NCI-H187 treated with DMSO at 0.1 percent for 48 hours (cell line): ENCODE results near the gene ECEL1.

Experiments used
- DNase-seq: peaks from one replicate; lab custom pipeline; 2025; lab: John Stamatoyannopoulos, UW

The ECEL1 gene

DNA sequence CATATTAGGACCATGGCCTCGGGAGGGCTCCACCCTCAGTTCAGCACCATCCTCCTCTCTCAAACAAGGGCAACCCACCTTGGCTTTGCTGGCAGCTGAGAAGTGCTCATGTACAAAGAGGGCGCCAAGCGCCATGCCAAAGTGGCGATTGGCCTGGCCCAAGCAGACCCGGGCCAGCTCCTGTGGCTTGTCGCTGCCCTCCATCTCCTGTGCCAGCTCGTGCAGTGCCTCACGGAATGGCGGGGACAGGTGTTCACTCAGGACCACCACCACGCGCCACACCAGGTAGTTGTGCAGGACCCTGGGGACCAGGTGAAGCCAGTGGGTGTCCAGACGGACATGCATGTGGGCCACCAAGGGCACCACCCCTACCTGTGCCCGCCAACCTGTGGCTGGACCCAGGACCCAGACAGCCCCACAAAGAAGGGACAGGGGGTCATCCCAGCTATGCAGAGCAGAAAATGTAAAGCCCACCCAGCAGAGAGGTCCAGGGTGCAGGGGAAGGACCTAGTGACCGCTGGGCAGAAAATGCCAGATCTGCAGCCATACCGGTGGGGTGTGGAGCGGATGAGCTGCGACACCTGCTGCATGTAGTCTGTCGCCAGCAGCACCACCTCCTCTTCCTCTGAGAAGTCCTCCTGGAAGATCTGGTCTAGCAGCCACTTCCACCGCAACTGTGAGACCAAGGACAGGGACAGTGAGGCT lies 3.6 kb downstream of the ECEL1 start:
- no peak for DNase-seq

DNA sequence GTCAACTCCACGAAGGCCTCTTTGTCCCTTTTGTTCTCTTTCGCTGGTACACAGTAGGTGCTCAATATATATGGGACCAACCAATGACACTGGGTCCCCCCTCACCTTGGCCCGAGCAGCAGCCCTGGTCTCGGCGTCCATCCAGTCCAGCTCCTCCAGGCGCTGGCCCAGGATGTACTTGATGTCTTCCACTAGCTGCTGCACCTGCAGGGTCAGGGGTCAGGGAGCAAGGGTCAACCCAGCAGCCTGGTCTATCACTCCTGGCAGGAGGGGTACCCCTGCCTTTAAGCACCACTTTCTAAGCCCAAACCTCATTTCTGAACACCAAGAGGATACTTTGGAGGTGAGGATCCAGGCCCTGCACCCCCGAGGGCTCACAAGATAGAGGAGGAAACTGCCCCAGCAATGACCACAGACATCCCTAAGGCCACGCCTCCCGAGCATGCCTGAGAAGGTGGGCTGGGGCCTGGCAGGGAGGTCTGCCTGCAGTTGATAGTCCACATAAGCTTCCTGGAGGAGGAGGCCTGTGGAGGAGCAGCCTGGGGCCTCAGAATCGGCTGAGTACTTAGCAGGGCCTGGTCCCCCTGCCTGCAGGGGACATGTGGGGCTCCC lies 4.2 kb downstream of the ECEL1 start:
- no peak for DNase-seq

DNA sequence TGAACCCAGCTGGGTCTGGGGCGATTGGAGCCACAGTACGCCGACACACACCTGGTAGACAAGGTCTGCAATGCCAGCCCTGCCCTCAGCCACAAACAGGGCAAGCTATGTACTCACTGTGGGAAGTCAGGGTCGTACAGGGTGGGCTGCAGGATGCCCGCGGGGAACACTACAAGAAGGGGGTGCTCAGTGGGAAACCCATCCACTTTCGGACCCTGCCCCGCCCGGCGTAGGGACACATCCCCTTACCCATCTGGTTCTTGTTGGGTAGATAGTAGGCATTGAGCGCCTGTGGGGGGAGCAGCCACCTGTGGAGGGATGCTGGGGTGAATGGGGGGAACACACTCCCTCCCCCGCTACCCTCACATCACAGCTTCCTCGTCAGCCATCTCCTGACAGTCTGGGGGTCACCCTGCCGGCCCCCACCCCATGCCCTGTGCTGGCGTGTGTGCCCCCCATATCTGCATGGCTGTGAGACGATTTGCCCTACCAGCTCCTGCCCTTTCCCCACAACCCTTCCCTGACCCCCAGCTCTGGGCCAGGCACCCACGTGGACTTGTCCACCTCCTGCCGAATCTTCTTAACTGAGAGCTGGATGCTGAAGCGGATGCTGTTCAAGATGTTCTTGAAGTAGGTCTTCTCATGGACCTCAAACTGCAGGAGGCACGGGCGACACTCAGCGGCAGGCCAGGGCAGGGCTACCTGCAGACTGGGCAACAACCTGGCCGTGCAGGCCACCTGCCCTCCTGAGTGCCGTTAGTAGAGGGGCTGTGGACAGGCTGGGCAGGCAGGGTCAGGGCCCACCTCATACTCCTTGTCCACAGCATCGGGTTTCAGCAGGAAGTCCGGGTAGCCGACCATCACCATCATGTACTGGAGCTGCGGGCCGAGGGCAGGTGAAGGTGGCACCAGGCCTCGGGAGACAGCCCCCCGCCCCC lies 5.1 kb downstream of the ECEL1 start:
- no peak for DNase-seq

DNA sequence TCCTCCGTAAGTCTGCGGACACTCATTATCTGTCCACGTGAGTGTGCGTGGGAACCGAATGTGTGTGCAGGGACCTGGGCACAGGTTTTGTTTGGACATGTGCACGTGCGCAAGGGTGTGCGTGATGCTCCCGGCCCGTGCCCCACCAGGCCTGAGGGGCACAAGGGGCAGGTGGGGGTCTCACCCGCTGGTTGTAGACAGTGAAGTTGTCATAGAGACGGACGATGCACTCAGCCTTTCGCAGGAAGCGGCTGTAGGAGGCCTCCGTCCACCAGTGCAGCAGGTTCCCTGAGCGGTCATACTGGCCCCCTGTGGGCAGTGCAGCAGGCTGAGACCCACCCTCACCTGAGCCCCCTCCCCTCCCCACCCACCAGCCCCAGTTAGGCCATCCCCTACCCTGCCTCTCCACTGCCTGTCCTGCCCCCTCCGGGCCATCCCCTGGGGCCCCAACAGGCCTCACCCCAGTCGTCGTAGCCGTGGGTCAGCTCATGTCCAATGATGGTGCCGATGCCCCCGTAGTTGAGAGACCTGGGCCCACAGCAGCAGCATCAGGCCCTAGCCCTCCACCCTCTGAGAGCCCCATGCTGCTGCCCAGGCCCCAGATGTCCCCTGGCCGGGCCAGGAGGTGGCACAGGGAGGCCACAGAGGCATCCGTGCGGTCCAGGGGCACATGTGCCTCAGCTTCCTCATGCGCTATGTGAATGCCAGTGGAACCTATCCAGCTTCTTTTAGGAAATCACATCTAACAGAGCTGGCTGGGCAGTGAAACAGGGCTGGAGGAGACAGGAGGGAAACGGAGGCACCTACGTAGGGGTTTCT lies 6.1 kb downstream of the ECEL1 start:
- DNase-seq: no peak

DNA sequence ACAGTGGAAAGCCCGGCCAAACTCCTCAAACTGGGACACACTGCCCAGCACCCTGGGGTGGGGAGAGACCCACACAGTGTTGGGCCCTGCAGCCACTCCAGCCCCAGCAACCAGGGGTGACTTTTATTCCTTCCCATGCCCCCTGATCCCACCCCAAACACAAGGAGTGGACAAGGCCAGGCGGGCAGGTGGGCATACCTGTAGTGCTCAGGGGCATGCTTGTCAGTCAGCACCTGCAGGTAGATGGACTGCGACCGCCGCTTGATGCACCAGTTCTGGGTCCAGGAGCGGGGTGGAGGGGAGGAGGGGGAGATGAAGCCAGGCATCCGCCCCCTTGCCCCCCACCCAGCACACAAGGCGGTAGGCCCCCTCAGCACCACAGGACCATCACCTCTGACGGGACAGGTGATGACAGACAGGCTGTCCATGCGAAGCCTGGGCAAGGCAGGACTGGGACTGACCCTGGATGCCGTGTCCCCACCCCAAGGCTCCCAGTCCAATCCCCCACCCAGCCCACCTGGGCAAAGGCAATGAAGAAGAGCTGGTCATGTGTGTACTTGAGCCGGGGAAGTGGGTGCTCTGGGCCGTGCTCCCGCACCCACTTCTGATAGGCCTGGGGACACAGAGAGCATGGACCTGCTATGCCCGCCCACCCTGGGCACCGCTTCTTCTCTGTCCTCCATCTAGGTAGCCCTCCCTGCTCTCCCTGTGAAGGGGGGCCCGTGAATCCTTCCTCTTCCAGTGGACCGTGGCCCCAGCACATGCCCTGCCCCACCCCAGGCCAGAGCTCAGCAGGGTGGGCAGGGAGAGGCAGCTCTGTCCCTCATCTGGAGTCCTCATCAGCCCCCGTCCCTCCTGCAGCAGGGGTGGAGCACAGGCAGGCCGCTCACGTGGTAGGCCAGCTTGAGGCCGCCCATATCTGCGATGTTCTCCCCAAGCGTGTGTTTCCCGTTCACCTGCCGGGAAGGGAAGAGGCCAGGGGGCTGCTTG lies 7.1 kb downstream of the ECEL1 start:
- DNase-seq: no peak

DNA sequence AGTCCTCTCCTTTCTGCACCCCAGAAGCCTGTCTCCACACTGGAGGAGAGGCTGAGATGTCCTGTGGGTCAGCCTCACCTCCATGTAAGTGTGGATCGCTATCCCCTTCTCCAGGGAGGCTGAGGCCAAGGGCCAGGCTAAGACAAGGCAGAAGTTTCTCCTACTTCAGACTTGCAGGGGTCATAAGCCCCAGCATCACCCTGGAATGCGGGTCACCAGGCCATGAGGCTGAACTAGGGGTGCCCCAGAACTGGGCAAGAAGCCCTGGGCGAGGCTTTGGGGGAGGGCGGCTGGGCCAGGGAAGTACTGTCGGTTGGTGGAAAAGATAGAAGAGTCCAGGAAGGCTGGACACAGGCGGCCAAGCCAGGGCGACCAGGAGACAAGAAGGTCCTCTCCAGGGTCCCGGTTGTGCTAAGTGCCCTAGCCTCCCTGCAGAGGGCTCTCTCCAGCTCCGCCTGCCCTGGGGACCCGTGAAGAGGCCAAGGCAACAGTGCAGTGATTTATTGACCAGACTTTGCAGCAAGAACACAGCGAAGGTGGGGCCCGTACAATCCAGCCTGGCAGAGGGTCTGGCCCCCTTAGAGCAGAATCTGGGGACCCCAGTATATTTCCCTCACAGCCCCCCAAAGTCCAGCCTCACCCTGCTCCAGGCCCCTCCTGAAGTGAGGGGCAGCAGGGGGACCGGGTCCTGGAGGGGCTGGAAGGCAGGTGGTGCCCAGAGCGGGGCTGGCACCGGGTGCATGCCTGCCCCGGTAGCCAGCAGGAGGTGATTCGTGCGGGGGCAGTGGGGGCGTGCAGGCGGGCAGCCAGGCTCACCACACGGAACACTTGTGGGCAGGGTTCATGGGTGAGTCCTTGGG lies 8.1 kb downstream of the ECEL1 start:
- no peak for DNase-seq

DNA sequence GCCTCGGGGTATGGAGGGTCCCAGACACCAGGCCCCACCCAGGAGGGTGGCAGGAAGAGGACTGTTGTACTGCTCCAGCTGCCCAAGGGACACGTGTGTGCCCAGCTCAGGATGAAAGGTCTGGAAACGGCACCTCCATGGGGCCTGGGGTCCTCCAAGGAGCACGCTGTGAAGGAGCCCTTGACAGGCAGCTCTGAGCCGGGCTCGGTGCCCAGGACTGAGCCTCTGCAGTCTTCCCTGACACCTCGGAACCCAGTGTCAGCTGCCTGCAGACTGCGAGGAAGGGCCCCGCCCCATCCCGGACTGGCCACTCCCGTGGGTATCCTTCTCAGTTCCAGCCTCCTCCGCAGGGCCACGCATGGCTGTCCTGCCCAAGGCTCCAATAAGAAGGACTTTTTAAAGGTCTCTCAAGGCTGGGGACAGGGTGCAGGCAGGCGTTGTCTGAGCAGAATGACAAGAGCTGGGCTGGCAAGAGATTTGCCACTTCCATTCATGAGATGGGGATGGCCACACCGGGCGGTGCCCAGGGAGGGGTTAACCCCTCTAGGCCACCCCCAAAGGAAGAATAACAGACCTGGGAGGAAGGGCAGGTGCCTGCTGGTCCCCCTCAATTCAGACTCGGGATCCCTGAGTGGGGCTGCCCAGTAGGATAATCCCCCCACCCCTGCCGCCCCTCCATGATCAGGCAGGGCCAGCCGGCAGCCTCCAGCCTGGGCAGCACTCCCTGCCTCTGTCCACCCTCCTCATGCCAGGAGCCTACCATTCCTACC lies 8.9 kb downstream of the ECEL1 start:
- DNase-seq: no peak

DNA sequence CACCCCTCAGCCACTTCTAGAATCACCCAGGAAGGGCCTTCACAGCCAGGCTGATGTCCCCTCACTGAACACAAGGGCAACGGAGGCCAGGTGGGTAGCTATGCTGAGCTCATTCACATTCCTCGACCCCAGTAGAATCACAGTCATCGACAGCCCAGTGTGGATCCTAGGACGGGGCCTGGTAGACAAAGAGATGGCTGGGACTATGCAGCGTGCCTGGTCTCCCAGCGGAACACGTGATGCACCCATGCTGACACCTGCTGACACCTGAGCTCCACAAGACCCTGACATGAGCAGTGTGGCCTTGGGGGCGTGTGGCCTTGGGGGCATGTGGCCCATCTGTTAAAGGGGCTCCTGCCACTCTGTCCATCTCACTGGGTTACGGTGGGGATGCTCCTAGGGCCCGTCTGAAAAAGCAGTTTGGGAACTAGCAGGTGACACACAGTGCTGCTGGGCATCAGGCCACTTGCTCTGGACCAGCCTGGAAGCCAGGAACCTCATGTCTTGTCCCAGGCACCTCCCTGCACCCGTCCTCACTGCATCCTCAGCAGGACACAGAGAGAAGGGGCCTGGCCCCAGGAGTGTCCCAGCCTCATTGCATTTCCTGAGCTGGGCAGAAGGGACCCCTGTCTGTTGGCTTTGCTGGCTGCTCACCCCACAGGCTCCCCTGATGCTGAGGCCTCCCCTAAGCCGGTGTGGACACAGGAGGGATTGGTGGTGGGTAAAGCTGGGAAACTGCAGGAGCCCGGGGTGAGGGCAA lies 9.7 kb downstream of the ECEL1 start:
- no peak for DNase-seq

DNA sequence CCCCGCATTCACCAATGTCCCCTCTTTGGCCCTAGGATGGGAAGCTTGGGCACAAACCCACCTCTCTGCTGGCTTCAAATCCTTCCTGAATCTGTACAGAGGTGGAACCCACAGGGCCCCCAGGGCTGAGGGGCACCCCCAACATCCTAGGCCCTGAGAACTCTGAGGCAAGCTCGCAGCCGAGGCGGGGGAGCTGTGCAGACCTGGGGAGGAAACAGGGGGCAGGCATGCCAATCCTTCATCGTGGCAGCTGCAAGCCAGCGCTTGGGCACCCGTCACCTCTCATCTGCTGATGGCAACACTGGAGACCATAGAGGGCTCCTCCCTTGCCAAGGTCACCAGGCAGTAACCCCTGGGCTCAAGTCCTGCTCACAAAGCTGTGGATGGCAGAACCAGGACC lies 10.8 kb downstream of the ECEL1 start:
- no peak for DNase-seq

DNA sequence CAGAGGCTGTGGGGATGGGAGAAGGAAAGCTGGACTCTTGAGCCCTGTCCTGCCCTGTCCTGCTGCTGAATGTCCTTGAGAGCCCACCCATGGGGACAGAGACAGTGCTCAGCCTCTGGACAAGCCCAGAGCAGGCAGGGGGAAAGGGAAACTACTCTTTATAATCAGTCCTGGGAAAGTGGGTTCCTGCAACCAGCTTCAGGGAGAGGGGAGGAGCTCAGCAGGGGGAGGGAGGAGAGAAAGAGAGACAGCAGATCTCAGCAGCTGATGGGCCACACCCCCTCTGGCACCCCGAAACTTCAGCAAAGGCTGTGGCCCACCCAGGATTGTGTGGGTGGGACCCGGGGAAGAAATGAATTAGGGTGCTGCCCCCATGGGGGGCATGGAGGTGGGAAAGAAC lies 11.6 kb downstream of the ECEL1 start:
- DNase-seq: no peak

DNA sequence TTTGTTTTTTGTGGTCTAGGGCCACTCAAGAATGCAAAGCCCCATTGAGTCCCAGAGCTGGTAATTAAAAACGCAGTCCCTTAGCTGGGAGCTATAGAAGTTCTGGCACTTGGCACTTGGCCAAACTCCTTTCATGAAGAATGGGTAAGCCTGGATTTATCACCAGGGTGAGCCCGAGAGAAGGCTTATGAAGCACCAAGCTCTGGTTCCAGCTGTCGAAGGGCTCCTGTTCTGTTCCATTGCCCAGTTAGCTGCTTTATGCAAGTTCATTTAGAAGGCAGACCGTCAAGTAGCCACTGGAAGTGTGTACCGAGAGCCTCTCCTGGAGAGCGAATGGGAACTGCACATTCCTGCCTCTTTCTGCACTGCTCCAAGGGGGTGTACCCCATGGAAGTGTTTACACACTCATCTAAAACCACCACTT lies 14.2 kb downstream of the ECEL1 start:
- DNase-seq: peak; percentile 68

DNA sequence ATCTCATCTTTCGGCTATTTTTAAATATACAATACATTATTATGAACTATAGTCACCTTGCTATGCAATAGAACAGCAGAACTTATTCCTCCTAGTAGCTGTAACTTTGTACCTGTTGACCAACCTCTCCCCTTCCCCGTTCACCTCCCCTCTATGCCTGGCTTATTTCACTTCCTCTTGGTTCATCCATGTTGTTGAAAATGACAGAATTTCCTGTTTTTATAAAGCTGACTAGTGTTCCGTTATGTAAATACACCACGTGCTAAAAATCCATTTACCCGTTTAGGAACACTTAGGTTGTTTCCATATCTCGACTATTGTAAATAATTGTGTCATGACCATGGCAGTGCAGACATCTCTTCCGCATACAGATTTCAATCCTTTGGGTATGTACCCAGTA lies 21.4 kb downstream of the ECEL1 start:
- no peak for DNase-seq

DNA sequence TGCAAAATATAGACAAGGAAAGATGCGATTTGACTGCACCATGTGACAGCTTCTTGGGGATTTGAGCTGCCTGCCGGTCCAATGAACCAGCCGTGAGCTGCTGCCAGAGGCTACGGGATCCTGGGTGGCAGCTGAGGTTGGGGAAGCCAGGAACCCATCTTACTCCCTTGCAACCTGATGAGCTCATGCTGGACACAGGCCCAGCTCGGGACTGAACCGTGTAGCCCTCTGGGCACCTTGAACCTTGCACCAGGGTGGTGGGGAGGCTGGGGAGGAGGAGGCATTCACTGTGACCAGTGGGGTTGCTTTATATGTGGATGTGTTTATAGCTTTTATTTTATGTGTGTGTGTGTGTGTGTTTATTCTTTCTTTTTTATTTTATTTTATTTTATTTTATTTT lies 22.6 kb downstream of the ECEL1 start:
- DNase-seq: no peak

DNA sequence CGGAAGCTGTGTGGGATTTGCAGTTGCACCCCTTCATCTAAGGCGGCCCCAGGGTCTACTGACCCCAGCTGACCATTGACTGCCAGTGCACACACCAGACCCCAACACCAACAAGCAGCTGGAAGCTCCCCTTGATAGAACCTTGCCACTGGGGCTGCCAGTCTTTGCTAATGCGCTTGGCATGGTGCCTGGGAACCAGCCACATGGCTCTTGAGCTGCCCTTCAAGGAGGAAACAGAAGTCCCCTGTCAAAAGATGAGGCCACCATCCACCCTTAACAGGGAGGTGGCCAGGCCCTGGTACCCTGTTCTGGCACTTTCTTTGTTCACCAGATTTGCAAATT lies 23.1 kb downstream of the ECEL1 start:
- DNase-seq: no peak

DNA sequence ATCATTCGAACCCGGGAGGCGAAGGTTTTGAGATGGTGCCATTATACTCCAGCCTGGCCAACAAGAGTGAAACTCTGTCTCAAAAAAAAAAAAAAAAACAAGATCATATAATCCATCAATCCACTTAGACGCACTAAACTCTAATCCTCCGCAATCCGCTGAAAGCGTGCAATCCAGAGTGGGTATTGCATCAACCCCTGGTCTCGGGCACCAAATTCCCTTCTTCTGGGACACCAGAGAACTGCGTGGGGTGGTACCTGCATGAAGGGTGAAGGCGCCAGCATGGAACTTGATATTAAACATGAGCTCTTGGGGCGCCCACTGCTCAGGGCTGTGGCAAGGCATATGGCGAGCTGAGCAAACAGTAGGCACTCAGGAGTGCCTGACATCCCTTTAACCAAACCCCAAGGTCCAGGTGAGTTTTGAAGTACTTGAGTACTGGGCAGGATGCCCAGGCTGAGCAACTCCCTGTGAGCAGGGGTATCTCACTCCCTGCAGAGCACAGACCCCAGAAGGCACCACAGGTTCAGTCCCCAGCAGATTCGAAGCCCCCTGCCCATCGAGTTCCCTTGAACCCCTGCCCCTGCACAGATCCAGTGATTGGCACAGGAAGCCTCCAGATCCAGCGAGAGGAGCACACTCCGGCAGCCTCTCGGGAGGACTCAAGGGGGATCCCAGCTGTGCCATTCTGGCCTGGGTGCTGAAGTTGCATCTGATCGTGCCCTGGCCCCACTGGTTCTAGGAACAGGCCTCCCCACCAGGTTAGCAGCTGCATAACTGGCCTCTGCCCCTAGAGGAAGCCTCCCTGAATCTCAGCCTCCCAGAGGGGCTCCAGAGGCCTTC lies 23.7 kb downstream of the ECEL1 start:
- no peak for DNase-seq

DNA sequence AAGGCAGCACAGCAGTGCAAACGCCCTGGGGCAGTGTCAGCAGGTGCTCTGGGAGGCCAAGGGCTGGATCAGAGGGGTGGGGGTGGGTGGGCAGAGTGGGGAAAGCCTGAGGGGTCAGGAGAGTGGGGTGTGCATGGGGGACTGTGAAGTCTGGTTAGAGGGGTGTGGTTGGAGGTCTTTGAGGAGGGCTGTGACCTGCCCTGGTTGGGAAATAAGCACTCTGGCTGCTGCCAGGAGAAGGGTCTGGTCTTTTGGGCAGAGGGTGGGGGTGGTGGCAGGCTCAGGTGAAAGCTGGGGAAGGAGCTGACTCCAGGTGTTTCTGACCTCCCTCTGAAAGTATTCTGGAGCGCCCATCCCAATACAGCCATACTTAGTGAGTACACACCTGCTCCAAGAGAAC lies 27.5 kb downstream of the ECEL1 start:
- no peak for DNase-seq

DNA sequence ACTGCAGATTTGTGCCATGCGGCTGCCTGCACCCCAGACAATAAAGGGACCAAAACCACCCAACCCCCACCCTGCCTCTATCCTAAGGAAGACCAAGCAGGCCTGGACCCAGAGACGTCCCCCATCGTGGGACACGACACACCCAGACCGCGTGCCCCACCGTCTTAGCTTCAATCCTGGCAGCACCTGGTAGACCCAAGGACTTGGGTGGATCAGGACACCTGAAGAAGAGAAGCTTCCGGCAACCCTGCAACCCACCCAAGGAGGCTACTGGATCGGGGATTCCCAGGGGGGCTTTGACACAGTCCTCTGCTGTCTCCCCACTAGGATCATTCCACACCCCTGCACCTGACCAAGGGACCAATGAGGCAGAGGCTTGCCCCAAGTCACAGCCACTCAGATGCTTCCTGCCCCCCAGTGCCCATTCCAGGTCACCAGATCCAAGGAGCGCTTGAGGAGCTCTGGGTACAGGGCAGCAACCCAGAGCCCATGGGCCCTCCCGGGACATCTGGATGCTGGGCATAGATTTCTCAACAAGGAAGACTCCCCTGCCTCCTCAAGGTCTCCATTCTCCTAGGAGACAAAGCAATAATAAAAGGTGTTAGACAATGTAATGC lies 28.1 kb downstream of the ECEL1 start:
- DNase-seq: no peak
